GOT3 (cell line): ENCODE data around the gene PIGS.
"Not testable (repeated sequence)": the region's sequence is repeated elsewhere in the genome, so short reads cannot be mapped to it uniquely, and the experiment has no call there.

Experiments
- DNase-seq: peaks from one replicate; lab custom pipeline; 2025; ENCODE audit warnings: mixed read lengths; lab: John Stamatoyannopoulos, UW

Gene PIGS

DNA sequence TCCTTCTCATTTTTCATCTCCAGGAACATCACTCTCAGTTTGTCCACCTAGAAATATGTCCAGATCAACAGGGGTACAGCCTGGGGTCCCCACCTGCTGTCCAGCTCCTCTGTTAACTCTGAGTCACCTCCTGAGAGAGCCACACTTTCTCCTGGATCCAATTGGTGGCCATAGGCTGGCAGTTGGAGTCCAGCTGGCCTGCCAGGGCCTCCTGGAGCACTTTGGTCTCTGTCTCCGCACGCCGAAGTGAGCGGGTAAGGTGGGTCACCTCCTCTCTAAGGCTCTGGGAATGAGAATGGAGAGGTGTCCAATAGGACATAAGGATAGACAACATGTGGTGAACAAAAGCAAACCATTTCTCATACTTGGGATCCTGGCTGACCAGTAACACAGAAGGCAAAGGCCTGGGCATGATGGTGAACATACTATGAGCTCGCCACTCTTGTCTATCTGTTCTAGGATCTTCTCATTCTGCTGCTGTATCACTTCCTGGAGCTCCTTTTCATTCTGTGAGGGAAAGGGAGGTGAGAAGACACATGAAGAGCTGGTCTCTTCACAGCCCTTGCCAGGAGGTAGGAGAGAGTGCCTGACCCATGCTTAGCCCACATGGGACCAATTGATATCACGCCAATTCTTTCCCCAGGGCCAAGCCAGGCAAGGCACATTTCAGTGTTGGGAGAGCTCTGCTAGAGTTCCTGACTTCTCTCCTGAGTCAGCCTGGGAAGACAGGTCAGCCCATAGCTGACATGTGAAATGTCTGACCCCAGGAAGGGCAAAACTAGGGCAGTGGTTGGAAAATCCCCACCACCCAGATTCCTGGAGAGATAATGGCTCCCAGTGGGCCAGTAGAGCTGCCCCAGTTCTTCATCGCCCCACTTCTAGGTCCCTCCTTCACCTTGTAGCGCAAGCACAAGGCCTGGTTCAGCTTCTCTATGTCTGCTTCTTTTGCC, 7.2 kb upstream of the PIGS start:
- no peak for DNase-seq

- no peak for DNase-seq
Measured at GRCh38 chr17:28577466-28577824, 6.1 kb upstream of the PIGS start.

DNA sequence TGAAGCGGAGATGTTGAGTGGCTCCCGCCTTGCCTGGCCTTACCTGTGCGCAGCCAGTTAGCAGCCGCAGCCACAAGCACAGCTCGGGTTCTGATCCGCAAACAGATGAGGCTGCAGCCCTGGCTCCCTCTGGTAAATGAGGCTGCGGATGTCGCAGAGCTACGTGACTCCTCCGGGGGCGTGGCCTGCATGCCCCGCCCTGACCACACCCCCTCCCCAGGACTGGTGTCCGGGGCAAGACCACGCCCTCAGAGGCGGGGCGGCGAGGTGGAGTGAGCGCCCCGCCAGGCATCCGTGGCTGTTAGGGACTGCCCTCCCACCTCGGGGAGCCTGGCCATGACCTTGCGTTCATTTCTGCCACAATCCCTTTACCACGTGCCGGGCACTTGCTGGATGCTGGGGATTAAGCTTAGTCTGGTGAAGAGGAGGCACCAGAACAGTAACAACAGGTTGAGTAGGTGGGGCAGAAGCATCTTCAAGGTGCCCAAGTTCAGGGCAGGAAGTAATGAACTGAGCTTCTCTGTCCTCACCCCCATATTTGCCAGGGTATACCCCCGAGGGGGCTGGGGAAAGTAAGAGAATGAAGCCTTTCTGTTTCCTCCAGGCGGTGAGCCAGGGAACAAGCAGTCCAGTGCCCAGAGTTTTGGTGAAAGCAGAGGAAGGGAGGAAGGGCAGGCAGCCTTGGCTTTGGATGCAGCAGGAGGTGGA, 5.6 kb upstream of the PIGS start, which contains the start of gene ALDOC:
ALDOC (minus strand) TSS at position 138 of the 708 bp plus-strand sequence. CDS start 1,363 bp downstream, outside the sequence.
- DNase-seq: no peak

- DNase-seq: not testable (repeated sequence)
Measured at GRCh38 chr17:28576016-28576415, 4.7 kb upstream of the PIGS start.

GRCh38 chr17:28575126-28575795, 3.9 kb upstream of the PIGS start:
- no peak for DNase-seq

GRCh38 chr17:28574526-28574925, 3.2 kb upstream of the PIGS start:
- DNase-seq: no peak

- no peak for DNase-seq
Measured at GRCh38 chr17:28573966-28574480, 2.7 kb upstream of the PIGS start.

- DNase-seq: no peak
Measured at GRCh38 chr17:28573521-28573920, 2.2 kb upstream of the PIGS start.

- no peak for DNase-seq
Measured at GRCh38 chr17:28573040-28573380, 1.7 kb upstream of the PIGS start.

GRCh38 chr17:28572259-28573039, 1.1 kb upstream of the PIGS start:
- DNase-seq: no peak

DNA sequence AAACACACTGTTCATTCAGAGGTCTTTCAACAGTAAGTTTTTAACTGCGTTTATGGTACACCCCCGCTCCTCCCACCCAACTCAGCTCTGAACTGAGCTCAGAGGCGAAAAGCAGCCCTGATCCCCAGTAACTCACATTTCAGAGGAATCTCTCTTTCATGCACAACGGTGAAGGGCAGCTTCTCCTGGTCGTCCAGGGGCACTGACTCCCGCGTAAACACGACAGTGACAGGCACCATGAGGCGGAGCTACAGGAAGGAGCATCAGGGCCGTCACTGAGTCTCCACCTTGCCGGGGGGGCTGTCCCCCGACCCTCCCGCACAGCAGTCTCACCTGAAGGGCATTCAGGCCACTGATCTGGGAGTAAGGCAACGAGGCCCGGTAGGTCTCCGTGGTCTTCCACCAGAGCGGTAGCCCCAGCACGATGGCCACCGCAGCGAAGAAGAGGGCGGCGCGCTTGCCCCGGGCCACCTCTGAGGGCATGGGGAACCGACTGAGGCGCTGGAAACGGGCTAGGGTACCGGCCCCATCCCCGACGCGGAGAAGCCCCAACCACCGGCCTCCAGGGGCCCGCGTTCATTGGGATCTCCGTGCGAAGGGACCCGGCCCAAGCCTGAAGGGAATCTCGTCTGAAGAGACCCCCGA, 486 bp downstream of the PIGS start:
- no peak for DNase-seq

GRCh38 chr17:28569446-28569845, 1.9 kb downstream of the PIGS start:
- no peak for DNase-seq

GRCh38 chr17:28567604-28568003, 3.7 kb downstream of the PIGS start:
- DNase-seq: no peak

- DNase-seq: no peak
Measured at GRCh38 chr17:28563475-28563874, 7.8 kb downstream of the PIGS start.

DNA sequence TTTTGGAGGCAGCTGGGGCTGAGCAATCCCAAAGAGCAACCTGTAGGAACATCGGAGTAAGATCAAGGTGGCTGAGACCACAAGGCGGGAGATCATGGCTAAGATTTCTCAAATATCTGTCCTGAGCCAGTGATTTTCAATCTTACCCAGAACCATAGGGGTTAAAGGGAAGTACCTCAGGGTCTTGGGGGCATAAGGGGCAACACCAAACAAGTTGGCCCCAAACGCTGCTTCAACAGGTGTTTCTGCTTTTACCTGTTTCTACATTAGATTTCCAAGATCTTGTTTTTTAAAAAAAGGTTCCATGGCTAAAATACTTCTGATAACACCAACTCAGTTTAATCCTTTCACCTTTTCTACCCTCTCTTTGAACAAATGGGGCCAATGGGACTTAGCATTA, 16.3 kb downstream of the PIGS start:
- DNase-seq: no peak

GRCh38 chr17:28554565-28554964, 16.8 kb downstream of the PIGS start:
- DNase-seq: no peak

- DNase-seq: no peak
Measured at GRCh38 chr17:28553000-28553505, 18.3 kb downstream of the PIGS start.

- no peak for DNase-seq
Measured at GRCh38 chr17:28552176-28552999, 18.9 kb downstream of the PIGS start, which contains the start of gene UNC119. TSS of gene UNC119 (minus strand) at chr17:28552624. CDS start at chr17:28552557, 67 bp downstream.

DNA sequence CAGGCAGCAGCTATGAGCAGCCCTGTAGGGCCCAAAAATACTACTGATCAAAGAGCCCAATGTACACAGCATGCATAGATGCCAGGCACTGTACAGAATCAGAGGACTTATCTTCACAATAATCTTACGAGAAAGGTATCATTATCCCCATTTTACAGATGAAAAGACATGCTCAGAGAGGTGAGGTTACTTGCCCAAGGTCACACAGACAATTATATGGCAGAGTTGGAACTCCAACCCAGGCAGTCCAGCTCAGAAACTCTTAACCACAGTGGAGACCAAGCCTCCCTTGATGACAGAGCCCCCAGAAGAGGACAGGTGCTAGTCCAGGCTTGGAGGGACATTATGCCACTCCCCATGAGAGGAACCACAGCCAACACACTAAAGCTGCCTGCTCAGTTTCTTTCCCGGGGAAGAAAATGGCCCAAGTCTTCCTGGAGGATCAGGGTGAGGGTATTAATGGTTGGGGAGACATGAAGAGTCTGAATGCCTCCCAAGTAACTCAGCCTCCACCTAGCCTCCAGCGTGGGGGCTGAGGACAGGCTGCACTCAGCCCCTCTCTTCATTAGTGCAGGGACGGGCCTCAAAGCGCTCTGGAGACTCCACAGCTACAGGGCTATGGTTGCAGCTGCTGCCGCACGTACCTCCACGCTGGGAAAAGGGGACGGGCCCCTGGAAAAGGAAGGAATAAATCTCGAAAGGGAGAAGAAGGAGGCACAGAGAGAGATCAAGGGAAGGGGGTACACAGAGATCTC, 19.7 kb downstream of the PIGS start:
- no peak for DNase-seq
